Activated CD8-positive, alpha-beta memory T cell treated with anti-CD3 and anti-CD28 coated beads, Interleukin-2, amount 50 U/mL, for 24 hours (primary cell): ENCODE measurements around the gene ZNF516.

ENCODE experiments used
- DNase-seq: peaks from one replicate; pipeline ENCODE4 v3.0.0-alpha.2; 2020; ENCODE audit errors: extremely low read depth

The ZNF516 gene

DNA sequence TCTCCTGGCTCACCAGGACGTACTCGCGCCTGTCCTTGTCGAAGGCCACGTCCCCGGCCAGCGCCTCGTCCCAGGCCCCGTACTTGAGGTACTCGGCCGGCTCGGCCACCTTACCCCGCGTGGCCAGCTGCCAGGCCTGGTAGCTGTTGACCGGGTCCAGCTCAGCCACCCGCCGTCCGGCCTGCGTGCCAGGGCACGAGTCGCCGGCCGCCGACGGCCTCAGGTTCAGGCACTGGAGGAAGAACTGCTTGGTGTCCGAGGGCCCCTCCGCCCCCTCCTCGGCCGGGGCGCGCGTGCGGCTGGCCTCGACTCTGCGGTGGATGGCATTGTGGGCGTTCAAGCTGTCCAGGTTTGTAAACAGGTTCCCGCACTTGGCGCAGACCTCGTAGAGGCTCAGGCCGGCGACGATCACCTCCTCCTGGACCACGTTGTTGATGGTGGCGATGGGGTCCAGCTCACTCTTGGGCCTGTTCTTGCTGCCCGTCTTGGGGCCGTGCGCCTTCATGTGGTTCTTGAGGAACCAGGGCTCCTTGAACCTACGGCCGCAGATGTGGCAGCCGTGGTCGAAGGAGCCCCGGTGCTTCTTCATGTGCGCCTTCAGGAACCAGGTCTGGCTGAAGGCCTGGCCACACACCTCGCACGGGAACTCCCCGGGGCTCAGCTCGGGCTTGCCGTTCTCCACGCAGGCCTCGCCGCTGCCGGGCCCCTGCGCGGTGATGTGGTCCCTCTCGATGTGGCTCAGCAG, 53.2 kb downstream of the ZNF516 start:
- no peak for DNase-seq

DNA sequence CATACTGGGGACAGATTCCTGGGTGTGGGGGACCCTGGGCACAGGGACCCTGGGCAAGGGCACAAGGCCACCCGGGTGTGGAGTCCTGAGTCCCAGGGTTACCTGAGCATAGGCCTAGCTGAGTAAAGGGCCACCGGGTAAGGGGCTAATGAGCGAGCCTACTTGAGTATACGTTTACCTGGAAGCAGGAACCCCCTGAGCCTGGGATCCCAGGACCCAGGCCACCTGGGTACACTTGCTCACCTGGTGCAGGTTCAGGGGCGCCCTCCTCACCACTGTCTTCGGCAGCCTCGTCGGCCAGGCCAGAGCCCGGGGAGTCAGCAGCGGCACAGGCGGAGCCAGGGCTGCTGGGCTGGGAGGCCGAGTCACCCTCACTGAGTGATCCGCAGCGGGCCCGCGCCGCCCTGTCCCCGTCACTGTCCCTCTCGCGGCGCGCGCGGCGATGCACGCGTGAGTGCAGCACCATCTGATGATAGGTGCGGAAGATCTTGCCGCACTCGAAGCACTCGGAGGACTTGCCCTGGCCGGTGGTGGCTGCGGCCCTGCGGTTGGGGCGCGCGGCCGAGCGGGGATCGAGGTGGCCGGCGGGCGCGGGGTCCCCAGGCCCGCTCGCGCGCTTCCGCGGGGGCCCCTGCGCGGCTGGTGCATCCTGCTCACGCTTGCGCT, 53.9 kb downstream of the ZNF516 start:
- DNase-seq = no peak

DNA sequence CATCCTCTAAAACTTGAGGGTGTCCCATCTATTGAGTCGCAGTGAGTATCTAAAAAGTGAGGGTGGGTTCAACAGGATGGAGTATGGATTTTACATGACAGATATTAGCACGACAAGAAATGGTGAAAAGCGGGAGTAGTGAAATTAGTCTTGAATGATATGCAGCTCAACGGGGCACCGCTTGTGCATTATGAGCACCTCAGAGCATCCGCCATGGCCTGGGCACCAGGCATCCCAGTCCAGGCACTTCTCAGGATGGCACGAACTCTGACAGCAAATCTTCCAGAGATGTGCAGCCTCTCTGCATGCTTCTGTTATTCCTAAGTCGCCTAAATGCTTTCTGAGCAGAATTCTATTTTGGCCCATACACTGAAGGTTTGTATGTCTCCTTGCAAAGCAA, 57.1 kb downstream of the ZNF516 start:
- no peak for DNase-seq

DNA sequence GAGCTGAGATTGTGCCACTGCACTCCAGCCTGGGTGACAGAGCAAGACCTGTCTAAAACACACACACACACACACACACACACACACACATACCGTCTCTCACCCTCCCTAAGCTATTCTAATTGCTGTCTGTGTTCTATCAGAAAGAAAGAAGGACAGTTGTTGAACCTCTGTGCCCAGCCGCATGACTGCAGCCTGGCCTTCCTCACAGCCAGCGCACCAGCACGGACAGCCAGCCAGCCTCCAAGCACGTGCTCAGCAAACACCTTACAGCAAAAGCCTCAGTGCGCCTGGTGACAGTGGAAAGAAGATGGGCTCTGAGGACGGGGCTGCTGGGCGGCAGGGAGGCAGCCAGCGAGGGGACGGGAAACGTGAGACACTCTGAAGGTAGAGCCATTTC, 58.0 kb downstream of the ZNF516 start:
- DNase-seq = no peak

DNA sequence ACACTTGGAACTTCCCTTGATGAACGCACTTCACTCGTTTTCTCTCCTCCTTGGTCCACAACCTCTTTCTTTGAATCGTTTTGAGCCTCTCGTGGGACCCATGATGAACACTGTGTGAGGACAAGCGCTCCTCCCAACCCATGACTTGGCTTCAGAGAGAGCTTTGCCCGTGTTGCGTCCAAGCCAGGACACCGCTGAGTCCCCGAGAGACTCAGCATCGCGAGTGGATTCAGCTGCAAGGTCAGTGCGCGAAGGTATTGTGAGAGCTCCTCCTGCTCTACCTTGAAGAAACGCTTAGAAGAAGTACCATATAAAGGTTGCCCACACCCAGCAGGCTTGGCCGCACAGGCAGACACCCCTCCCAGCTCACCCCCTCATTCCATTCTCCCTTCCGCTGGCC, 58.7 kb downstream of the ZNF516 start:
- DNase-seq = no peak

DNA sequence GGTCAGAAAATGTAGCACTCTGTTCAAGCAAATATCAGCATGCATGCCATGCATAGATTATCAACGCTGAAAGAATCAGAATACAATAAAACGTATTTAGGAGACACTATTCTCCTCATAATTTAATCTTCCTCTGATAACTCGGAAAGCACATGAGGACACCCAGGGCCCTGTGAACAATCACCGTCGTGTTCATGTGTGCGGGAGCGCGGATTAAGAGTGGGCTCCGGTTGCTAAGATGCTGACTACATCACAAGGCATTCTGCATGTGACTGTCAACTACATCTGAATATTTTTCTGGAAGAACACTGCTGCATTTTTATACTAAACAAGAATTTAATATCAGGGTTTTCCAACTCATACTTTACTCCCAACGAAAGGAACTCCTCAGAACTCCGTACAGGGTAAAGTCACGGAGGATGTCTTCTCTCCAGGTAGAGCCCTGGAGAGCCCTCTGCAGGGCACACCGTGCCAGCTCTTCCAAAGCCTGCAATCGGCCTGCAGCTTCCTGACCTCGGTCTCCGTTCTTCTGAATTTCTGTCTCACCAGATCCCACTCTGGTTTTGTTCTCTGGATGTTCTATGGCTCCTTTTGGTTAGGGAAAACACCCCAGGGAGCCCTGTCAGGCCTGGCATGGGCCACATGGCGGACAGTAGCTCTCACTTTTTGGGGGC, 59.6 kb downstream of the ZNF516 start:
- no peak for DNase-seq

DNA sequence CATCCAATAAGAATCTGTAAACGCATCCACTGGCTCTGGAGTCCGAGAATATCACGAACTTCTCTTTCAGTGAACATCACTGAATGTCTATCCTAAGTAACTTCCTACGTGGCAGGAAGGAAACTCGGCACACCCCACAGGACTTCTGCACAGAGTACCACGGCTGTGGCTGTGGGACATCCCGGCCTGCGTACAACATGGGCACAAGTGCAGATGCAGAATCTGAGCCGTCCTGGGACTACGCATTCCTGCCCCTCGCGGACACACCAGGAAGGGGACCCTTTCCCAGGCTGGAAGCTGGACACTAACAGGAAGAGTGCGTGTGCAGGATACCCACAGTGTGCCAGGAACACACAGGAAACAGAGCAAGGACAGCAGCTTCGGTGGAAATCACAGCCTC, 60.6 kb downstream of the ZNF516 start:
- DNase-seq = no peak

DNA sequence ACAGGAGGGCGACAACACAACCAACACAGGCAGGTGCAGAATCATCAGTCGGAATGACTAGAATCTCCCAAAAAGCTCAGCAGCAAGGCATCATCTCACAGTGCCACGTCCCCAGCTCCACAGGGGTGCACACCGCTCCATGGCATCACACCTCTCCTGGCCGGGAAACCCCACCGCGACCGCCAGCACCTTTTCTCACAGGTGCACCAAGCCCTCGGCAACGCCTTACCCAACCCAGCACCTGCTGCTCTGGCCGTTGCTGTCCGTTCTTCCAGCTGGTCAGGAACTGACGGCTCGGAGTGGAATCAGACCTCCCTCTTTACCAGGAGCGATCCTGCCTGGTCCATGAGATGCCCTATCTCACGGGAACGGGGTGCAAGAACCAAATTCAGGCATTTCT, 61.3 kb downstream of the ZNF516 start:
- DNase-seq = no peak

DNA sequence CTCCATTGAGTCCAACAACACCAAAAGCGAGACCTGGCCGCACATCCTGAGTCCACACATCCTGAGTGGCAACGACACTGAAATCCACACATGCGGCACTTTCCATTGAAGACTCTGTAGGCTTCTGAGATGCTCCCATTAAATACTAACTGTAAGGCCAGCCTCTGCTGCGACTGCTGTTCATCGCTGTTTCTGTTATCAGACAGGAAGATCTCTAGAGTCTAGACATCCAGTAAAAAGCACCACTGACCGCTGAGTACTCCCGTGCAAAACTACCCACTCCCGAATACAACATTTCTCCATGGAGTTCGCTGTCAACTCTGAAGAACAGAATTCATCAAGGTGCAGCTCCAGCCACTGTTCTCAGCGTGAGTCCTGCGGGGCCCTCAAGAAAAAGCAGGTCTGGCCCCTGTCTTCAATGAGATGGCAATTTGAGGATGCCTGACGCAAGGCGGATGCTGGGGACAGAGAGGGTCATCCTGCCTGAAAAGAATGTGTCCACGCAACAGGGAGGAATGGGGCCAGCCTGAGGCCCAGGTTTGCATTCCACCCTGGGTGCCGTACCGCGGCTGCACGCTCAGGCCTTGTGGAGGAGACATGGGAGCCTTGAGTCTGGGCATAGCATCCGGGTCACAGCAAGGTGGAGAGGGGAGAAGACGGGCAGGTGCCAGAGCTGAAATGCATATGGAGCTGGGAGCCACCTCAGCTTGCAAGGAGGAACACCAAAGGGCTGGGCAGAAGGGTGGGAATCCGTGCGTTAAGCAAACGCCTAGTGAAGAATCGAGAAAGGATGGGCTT, 61.9 kb downstream of the ZNF516 start:
- DNase-seq = no peak

DNA sequence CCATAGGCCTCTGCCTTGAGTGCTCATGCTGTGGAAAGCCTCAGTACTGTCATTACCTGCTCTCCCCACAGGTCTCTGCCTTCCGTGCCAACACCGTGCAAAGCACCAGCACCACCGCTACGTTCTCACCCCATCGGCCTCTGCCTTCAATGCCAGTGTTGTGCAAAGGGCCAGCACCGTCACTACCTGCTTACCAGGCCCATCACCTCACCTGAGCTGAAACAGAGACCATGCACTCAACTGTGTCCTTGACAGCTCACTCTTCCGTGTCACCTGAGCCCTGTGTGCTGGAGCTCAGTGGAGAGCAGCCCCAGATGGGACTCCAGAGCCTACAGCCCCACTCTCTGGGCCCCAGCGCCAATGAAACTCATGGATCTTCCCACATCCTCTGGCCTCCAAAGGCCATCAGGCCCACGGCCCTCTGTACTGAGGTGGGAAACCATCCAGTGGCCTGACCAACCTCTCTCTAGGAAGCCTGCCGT, 62.7 kb downstream of the ZNF516 start:
- DNase-seq = no peak

DNA sequence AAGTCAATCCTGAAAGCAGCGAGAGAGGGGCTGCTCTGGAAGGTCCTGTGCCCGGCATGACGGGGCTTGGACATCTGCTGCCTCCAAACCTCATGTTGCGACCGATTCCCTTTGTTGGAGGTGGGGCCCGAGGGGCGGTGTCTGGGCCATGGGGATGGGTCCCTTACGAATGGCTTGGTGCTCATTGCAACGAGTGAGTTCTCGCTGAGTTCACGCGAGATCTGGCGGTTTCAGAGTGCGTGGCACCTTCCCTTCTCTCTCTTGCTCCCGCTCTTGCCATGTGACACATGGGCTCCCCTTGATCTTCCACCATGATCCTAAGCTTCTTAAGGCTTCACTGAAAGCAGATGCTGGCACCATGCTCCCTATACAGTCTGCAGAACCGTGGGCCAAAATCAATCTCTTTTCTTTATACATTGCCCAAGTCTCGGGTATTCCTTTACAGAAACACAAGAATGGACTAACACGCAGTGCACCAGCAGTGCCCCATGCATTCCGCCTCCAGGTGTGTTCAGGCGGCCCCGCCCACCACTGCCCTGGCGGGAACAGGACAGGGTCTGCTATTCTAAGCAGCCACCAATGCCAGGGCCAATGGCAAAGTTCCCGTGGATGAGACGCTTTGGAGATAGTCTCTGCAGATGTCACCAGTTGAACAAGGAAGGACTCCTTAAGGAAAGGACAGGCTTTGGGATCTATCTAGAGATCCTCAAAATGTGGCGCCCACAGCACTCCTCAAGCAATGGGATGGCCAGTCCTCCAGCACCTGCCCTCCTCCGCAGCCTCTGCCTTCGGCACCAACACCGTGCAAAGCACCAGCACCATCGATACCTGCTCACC, 63.4 kb downstream of the ZNF516 start:
- no peak for DNase-seq

DNA sequence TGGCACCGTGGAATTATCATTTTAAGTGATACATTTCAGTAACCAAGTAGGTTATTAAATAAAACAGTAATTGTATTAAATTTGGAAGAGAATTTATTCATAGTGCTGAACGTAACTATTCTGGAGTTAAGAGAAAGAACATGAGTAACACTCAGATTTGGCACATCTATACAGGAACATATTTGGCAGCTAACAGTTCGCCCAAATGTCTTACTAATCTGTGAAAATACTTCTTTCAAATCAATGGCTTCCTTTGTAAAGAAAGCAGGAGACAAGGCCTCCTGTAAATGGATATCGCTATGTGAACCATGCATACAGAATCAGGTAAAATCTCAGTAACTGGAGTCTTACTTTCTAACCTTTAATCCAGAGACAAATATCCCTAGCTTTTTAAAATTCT, 64.4 kb downstream of the ZNF516 start:
- DNase-seq = no peak

DNA sequence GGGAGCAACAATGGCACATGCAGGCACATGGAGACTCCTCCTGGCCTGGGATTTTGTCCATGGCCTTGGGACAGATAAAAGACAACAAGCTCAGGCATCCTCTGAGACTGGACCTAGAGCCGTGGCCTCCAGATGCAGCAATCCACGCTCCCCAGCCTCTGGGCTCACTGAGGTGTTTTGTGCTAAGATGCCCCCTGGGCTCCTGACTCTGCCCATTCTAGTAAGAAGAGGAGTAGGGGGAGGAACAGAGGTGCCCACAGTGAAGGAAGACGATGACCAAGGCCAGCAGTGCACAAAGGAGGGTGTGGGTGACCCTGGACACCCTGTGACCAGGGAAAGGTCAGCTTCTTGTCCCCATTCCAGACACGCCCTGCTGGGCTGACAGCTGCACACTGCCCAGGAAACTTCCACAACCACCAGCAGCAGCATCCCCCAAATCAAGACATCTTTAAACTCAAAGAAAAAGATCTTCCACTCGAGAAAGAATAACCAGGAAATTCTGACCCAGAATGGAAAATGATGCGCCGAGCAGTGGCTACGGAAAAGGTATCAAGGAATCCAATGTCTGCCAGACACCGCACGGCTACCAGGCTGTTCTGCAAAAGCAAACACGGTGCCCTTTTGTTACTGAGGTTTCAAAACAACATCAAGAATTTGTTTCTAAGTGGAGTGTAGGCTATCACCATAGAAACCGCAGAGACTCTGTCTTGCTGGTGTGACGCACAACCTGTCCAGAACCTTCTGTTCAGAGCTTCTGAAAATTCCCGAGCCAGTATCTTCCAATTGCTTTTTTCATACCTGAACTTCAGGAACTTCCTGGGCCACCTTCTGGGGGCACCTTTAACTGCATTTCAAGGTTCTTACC, 65.5 kb downstream of the ZNF516 start:
- no peak for DNase-seq

DNA sequence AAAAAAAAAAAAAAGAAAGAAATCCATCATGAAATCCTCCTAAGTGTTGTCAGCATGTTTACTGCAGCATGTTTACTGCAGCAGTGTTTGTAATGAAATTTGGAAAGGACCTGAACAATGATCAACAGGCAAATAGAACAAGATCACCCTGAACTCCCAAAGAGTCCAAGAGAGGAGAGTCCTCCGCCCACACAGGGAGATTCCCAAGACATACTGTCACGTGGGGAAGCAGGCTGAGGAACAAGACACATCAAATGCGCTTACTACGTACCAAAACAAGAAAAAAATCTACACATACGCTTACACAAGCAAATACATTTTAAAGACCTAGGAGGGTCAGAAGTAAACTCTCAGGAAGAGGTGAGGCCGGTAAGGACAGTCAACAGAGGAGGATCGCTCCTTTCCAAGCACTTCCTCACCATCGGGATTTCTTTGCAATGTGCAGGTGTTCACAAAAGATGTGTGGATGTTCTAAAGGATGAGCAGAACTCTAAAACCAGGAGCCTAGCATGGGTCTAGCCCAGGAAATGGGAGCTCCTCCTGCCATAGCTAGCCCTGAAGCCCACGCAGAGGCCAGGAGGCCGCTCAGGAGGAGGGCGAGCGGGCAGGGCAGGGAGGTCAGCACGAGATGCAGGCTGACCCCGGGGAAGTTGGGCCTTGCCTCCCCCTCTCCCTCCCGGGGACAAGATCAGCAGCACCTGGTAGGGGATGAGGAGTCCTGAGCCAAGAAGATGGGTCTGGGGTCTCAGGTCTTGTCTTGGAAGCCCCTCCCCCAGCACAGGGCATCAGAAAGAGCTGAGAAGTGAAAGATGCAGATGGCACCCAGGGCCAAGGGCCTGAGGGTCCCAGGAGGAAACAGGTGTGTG, 66.4 kb downstream of the ZNF516 start:
- DNase-seq = no peak

DNA sequence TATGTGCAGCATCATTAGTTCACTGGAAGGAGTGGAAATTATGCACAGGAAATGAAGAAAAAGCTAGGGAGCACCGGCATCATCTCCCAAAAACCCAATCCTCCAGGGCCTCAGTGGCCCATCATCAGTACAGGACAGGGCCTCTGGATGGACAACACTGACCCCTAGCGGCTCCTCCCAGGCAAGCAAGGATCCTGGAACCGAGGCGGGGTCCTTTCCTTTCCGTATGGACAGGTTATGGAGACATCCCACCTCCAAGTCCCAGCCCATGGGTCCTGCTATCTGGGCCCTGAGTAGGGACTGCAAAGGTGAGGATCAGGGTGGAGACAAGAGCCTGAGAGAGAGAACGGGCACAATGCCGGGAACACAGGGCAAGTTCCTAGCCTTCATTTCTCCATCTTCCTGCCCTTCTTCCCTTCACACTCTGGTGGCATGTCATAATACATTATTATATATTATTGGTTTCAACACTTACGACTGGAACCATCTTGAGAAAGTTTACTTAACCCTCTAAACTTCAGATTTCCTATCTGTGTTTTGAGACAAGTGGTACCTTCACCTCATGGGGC, 68.2 kb downstream of the ZNF516 start:
- no peak for DNase-seq

DNA sequence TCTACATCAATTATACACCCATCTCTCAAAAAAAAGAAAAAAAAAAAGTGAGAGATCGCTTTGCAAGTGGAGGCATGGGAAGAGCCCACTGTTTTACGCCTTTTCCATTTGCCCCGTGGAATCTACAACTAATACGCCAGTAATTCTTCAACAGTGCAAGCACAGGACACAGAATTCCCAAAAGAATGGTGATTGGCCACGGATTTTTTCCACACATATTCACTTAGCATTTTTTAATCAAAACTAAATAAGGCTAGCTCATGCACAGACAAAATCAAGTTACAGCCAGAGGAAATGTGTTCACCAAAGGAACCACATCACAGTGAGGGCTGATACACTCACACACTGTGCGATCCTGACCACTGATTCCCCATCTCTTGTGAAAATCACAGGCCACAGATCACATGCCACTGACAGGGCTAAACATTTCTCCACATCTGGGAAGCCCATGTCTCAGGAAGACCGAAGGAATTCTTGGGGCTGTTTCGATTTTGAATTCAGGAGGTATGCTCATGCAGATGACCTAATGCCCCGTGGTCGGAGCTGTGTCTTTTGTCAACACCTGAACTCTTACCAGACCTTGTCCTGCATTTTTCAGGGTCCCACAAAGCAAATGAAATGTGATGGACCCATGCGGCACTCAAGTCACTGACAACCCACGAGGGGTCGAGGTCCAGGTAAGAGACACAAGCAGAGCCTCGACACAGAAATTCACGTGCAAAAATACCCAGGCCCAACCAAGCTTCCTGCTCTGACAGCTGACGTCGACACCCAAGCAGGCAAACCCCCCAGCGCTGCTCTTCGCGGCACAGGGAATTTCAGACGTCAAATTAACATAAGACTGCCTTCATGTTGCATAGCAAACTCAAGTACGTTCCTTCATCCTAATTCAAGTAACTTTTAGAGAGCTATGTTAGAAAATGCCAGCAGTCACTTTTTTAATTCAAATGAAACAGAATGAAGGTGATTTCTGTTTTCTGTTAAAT, 69.6 kb downstream of the ZNF516 start:
- no peak for DNase-seq

DNA sequence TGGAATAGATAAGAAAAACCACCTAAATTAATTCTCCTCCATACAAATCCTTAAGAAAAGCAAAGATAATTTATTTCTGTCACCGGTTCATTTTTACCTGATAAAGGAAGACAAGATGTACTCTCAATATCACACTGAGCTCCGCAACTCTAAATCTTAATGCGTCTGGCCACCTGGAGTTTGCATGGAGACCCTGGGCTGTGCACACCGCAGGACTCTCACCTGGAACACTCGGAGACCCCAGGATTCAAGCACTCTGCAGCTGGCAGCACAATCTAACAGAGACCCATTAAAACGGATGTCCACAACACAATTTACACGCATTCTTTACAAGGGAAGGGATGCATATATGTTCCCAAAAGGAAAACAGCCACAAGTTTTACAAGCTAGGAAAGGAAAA, 72.2 kb downstream of the ZNF516 start:
- no peak for DNase-seq

DNA sequence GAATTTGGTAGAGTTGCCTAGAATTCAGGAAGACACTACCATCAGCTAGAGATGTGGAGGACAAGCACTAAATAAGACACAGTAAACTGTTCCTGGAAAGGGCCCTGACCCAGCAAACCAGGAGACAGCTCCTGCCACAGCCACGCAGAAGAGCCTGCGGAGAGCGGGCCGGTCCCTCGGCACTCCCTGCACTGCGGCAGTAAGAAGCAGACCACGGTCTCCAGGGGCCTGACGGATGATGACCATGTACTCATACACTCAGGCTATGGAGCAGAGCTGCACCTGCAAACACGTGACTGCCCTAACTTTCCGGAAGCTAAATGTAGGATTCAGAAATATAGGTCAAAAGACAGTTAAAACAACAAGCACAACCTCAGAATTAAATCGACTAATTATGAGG, 72.9 kb downstream of the ZNF516 start:
- no peak for DNase-seq
